ENCODE data around the gene KDSR.

The KDSR gene

GRCh38 chr18:63320123-63320974 lies 46.7 kb downstream of the KDSR start:
- DNase-seq, result peak; percentile 51 to 88

- DNase-seq, result peak; percentile 14 to 76
Measured at GRCh38 chr18:63319383-63320122, 47.5 kb downstream of the KDSR start, which contains the start of gene BCL2. TSS of gene BCL2 (minus strand) at chr18:63319769.

GRCh38 chr18:63318889-63319382 lies 48.1 kb downstream of the KDSR start:
- DNase-seq, result peak in 1 of 2 experiments; percentile 42

DNA sequence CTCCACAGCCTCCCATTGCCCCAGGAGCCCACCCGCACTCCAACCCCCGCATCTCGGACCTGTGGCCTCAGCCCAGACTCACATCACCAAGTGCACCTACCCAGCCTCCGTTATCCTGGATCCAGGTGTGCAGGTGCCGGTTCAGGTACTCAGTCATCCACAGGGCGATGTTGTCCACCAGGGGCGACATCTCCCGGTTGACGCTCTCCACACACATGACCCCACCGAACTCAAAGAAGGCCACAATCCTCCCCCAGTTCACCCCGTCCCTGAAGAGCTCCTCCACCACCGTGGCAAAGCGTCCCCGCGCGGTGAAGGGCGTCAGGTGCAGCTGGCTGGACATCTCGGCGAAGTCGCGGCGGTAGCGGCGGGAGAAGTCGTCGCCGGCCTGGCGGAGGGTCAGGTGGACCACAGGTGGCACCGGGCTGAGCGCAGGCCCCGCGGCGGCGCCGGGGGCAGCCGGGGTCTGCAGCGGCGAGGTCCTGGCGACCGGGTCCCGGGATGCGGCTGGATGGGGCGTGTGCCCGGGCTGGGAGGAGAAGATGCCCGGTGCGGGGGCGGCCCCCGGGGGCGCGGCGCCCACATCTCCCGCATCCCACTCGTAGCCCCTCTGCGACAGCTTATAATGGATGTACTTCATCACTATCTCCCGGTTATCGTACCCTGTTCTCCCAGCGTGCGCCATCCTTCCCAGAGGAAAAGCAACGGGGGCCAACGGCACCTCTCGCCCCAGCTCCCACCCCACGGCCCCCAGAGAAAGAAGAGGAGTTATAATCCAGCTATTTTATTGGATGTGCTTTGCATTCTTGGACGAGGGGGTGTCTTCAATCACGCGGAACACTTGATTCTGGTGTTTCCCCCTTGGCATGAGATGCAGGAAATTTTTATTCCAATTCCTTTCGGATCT lies 48.8 kb downstream of the KDSR start:
- peak; percentile 91 to 97 for DNase-seq

- peak in 1 of 2 experiments; percentile 51 for DNase-seq
Measured at GRCh38 chr18:63317556-63317946, 49.5 kb downstream of the KDSR start.

DNA sequence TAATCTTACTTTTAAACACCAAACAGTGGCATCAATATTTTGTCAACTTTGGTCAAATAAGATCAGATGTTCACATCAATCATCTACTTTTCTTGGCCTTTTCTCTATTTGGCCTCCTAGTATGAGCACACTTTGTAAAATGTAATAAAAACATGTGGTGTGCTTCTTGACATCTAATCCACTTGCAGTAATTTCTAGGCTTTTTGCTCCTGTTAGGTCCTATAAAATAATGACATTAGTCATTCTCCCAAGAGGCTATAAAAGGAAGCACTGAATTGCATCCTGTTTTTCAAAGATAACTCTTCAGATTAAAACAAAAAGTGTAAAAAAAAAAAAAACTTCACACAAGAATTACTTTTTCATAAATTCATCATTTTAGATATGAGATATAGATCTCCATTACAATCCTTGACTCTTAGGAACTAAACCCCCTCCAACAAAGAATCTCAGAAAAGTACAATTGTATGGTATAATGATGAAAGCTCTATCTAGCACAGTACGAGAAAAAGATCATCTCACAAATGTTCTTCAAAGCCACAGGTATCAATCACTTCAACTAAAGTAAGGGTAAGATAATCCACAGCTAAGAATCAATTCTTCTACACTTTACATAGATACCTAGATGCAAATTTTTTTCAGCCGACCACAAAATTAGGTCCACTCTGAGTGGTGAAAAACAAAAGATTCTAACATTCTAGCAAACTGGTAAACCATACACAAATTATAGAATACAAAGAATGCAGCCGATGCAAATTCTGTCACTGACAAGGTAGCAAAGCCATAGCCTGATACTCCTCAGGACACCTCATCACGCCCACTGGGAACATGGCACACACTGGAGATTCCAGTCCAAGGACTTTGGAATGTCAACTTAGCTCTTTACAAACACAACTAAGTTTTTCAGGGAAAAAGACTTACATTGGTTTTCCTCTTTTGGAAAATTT lies 50.1 kb downstream of the KDSR start:
- DNase-seq, result peak; percentile 72 to 77

GRCh38 chr18:63315876-63316275 lies 51.1 kb downstream of the KDSR start:
- DNase-seq, result no peak

DNA sequence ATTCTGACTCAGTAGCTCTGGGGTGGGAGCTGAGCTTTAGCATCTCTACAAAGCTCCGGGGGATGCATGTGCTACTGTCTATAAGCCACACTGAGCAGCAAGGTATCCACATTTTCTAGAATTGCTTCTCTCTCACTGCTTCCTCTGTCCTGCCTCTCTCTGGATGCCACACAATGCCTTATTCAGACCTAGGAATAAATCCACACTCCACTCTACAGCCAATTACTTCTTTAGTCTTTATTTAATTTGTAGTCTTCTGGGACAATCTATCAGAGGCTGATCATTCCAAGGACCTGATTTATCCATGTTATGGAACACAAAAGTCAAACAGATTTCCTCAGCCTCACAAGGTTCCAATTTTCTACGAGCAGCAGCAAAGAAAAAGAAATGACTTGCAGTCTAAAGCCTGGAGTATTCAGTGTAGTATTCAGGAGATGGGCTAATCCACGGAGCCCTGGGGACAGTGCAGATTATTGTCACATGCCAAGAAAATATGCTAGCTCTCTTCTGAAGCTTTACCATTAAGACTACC lies 51.8 kb downstream of the KDSR start:
- no peak for DNase-seq

DNA sequence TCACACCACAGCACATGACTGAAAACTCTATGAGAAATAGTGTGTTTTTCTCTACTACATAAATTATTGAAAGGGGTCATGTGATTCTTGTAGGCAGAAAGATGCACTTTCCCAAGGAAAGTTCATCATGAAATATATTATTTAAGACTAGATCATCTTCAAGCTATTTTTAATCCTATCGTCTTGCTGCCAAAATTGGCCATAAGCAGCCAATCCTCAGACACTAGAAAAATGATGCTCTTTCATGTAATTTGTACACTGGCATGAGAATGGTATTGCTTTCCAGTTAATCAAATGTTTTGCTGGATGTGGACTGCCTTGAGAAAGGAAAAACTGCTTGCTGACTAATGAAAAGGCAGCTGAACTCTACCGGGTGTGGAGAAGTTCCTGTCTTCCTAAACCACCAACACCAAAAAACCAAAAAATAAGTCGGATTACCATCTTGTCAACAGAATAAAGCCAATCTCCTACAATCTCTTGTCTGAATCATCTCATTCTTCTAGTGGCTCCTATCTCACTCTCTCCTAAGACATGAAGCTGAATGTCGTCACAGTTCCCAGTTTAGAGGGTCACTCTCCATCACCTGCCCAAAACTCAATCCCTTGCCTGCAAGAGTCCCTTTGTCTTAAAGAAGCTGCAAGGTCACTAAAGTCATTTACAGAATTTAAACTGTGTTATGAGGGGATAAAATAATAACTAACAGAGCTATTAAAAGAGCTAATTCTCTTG lies 52.8 kb downstream of the KDSR start:
- no peak for DNase-seq

DNA sequence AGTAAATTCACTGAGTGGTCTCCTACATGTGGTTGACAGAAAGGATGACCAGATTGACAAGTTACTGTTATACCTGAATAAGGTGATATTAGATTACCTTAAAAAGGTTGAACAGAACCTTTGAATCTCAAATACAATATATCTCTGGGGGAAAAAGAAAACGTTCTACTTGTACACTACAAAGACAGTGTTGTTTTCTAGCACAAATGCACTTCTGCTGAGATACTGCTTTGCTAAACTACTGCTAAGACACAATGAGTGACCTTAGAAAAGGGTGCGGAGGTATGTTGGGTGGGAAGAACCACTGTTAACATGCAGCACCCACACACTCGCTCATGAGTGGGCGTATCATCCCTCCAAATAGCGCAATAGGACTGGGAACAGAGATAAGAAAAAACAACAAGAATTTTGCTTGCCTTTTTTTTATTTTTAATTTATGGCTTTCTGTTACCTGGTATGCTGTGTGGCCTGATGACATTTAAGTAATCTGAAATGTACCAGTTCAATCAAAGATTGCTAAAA lies 53.5 kb downstream of the KDSR start:
- no peak for DNase-seq

- peak; percentile 39 to 50 for DNase-seq
Measured at GRCh38 chr18:63312737-63313395, 54.1 kb downstream of the KDSR start.

GRCh38 chr18:63312019-63312409 lies 55.0 kb downstream of the KDSR start:
- DNase-seq, result no peak

DNA sequence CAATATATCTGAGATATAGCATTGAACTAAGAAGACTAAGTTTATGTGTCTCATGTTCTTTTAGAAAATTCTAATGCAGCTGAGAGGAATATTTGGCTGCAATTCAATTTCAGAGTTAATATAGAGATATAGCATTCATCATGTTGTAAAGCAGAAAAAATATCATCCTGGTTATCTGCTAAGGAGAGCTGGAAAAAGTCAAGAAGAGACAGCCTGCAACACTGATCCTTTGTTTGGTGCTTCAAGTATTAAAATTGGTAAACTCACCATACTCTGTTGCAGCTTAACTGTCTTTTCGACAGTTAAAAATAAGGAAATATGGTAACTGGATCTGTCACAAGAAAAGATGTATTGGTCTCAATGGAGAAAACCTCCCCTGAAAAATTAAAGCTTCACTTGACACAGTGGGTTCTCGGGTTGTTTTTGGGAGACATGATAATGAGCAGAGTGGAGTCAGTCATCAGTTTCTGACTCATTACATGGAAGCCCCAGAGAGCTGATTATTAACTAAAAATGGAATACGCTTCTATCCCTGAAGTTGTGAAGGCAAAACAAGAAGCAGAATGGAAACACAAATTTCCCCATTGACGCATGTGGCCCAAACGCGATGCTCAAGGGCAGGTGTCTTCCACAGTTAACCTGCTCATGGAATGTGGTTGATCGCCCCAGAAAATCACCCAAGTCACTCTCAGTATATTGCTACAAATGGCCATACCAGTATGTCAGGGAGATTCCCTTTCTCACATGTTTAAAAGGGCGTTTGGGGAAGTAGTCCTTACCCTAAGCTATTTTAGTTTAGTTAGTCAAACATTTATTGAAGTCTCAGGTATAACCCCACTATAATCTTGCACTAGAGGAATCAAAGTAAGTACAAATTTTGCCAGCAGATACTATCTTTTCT lies 55.6 kb downstream of the KDSR start:
- peak; percentile 19 to 20 for DNase-seq

DNA sequence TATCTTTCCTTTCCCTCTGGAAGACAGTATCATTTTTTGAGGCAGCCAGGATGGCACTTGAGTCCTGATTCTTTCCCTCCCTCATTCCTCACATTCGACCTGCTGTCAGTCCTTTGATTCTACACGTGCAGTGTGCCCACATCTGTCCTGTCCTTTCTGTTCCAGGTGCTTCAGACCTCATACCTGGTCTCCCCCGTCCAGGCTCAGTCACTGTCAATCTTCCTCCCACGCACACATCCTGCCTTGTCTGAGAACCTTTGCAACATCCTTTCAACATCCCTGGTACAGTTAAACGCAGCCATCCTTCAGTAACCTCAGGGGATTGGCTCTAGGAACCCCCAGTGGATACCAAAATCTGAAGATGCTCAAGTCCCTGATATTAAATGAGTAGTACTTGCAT lies 57.6 kb downstream of the KDSR start:
- no peak for DNase-seq

GRCh38 chr18:63307551-63308200 lies 59.3 kb downstream of the KDSR start:
- no peak for DNase-seq

- no peak for DNase-seq
Measured at GRCh38 chr18:63306819-63307550, 60.0 kb downstream of the KDSR start.

- DNase-seq, result no peak
Measured at GRCh38 chr18:63306249-63306648, 60.8 kb downstream of the KDSR start.

All from NCI-H526 (cell line).